ENCODE data around the gene JMJD4.

JMJD4 gene

DNA sequence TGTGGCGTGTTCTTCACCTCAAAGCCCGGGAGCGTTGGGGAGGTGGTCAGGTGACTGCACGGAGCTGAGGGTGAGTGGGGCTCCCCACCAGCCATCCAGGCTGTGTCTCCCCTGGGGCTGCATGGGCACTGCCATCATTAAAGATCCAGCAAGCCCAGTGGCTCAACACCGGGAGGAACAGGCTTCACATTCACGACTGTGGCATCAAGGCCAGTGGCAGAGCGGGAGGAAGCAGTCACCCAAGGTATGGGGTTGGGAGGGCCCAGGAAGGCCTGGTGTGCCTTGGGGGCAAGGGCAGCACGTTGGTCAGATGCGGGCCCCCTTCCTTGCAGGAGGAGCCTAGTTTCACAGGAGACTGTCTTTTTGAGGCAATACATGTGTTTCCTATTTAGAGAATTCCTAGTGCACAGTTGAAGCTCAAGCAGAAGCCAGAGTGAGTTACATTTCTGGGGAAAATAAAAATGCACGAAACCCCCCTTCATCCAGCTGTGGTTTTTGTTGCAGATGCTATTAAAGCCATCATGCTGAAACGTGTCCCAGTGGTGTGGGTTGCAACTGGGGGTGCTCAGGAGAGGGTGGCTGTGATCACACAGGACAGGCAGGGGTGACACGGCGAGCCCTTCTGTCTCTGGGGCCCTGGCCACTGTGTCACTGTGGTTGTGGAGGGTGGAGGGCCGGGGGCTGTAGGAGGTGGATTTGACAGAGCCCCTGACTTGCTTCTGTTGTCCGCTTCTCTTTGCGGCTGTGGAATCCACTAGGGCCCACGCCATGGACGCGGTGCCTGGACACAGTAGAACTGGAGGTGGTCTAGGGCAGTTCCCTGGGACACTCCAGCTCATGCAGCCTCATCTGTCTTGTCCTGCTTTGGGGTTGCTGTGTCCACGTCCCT lies 34.2 kb upstream of the JMJD4 start:
- FAIRE-seq = no peak

GRCh38 chr1:227768640-227769039 lies 33.5 kb upstream of the JMJD4 start:
- FAIRE-seq (no peak), DNase-seq (ENCODE audit: extremely low spot score, insufficient read length, low read depth) (no peak)

More for the DNA sequence above, 34.2 kb upstream of the JMJD4 start:
- no peak for DNase-seq (ENCODE audit: extremely low spot score, insufficient read length, low read depth)

- DNase-seq (ENCODE audit: extremely low spot score, insufficient read length, low read depth) (no peak), FAIRE-seq (no peak)
Observed at GRCh38 chr1:227768125-227768439, 33.0 kb upstream of the JMJD4 start.

DNA sequence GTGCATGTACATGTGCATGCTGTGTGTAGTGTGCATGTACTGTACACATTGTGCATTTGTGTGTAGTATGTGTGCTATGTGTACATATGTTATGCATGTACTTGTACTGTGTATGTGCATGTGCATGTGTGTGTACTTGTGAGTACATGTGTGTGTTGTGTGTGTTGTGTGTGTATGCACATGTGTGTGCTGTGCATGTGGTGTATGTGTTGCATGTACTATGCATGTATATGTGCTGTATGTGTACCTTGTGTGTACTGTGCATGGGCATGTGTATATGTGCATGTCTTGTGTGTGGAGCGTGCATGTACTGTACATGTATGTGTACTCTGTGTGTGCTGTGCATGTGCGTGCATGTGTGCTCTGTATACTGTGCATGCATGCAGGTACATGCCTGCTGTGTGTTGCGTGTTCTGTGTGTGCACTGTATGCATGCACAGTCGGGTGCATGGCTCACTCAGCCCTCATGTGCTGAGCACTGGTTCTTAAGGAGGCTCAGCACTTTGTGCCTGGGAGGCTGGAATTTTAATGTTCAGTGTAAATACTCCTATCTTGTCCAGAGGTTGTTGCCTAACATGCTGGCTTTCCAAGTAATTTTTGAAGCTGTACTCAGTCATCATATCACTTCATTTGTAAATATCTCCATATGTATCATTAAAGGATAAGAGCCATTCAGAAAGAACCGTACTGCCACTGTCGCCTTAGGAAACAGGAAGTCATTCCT lies 32.5 kb upstream of the JMJD4 start:
- DNase-seq (ENCODE audit: extremely low spot score, insufficient read length, low read depth) (no peak), FAIRE-seq (no peak)

DNA sequence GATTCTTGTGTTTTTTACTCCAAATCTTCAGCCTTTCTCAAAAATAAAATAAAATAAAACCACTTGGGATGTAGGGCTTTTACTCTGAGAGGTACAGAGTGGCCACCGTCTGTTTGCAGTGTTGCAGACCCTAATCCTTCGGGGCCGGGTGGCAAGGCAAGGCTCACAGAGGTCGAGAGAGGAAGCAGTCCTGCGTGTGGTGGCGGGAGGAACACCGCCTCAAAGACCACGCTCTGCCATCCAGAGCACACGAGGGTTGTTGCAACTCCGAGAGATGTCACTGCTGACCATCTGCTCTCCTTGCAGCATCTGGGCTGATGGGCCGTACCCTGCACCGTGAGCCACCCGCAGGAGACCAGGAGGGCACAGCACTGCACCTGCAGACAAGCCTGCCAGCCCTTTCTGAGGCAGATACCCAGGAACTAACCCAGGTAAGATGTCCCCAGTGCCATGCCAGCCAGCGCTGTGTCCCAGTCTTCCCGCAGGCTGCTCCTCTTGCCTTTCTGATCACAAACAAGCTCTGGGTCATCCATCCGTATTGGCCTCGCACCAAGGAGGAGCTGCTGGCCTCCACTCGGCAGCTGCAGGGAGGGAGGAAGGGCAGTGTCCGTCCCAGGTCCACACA lies 31.7 kb upstream of the JMJD4 start:
- no peak for FAIRE-seq
- DNase-seq (ENCODE audit: extremely low spot score, insufficient read length, low read depth) = no peak

DNA sequence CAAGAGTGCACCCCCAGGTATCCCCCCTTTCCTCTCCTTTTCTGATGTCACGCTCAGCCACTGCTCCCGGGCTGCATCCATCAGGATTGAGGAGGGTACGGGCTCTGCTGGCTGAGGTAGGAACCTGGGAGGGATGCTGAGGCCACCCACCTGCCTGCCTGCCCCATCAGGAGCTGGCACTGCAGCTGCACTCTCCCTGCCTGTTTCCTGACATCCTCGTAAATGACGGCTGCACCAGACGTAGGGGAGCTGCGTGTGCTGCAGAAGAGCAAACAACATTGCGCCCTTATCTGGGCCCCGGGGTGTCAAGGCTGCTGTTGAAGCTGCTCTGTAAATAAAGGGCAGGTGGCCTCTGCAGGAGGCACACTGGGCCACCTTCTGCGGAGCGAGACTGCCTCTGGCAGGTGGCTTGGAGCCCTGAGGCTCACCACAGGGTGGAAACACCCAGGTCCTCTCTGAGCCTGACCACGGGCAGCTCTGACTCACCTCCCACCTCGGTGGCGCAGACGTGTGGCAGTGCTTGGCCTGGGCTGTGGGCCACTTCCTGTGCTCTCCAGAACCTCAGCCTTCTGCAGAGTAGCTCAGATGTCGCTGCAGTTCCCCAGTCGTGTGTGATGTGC lies 31.0 kb upstream of the JMJD4 start:
- DNase-seq (ENCODE audit: extremely low spot score, insufficient read length, low read depth) = no peak

DNA sequence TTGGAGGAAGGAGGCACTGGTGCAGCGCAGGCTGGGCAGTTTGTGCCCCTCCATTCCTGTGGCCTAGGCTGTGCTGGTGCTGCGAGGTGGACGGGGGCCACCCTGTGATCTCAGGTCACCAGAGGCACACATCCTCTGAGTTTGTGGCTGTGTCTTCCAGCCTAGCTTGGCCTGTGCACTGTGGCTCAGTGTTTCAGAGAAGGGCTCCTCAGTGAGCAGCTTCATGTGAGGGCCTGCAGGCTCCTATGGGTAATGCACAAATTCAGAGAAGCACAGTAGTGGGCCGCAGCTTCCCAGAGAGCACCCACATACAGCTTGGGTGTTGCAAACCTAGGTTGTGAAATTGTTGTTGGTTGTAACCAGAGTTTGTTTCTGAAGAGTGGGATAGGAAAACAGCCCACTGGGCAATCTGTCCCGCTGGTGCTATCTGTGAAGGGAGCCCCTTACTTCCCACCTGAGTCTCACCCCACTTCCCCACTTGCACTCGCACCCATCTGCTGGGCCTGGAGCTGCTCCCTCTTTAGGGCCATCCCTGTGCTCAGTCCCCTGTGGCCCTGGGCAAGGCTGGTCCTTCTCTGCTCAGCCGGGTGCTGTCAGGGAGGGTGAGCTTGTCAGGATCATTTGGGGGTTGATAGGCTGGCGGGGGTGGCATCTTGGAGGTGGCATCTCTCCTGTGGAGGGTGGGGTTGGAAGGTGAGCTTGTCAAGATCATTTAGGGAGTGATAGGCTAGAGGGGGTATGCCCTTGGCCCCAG lies 30.3 kb upstream of the JMJD4 start:
- FAIRE-seq (no peak), DNase-seq (ENCODE audit: extremely low spot score, insufficient read length, low read depth) (no peak)

More for the DNA sequence above, 31.0 kb upstream of the JMJD4 start:
- no peak for FAIRE-seq

DNA sequence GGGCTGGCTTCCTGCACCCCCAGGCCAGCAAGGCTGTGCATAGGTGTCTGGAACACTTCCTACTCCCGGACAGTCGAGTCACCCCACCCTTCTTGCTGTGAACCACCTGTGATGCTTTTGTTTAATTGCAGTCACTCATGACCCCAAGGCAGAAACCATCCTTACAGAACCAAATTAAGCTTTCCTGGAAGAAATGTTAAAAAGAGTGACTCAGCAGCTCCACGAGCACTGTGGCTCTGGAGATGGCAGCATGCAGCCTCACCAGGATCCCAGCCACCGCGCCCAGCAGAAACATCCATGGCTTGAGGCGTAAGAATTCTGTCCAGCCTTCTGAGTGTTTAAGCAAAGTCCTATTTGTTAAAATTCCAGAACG lies 28.9 kb upstream of the JMJD4 start:
- FAIRE-seq (no peak), DNase-seq (ENCODE audit: extremely low spot score, insufficient read length, low read depth) (no peak)

- no peak for FAIRE-seq
Observed at GRCh38 chr1:227763246-227764018, 28.3 kb upstream of the JMJD4 start.

GRCh38 chr1:227762231-227762911 lies 27.3 kb upstream of the JMJD4 start:
- FAIRE-seq = peak; percentile 74
- DNase-seq (ENCODE audit: extremely low spot score, insufficient read length, low read depth) = peak; percentile 77

More at GRCh38 chr1:227763246-227764018, 28.3 kb upstream of the JMJD4 start:
- no peak for DNase-seq (ENCODE audit: extremely low spot score, insufficient read length, low read depth)

DNA sequence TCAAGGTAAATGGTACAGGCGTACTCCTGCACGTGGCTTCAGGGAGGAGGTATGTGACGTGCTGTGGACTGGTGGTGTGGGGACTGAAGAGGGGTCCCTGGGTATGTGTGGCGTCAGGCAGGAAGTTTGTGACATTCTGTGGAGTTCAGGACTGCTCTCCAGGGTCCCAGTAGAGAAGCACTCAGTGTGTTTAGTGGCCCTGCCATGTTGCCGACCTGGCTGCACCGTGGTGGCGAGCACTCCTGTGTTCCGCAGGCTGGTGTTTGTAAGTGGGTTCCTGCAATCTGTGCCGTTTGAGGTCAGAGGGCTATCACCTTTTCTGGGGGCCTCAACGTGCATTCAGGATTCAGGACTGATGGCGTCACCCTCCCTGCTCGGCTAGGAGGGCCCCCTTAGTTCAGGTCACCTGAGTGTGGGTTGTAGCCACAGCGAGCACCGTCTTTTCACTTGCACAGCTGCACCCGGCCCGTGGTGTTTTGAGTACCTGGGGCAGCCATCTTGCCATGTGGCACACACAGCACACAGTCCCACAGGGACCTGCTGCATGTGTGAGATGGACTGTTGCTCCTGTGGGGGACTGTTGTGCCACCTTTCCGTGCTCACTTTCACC lies 26.6 kb upstream of the JMJD4 start:
- no peak for FAIRE-seq
- DNase-seq (ENCODE audit: extremely low spot score, insufficient read length, low read depth) = no peak

GRCh38 chr1:227760377-227760776 lies 25.3 kb upstream of the JMJD4 start:
- FAIRE-seq = no peak
- no peak for DNase-seq (ENCODE audit: extremely low spot score, insufficient read length, low read depth)

GRCh38 chr1:227759341-227760300 lies 24.5 kb upstream of the JMJD4 start:
- FAIRE-seq (no peak), DNase-seq (ENCODE audit: extremely low spot score, insufficient read length, low read depth) (no peak)

- no peak for FAIRE-seq
Observed at GRCh38 chr1:227758366-227758765, 23.3 kb upstream of the JMJD4 start.

DNA sequence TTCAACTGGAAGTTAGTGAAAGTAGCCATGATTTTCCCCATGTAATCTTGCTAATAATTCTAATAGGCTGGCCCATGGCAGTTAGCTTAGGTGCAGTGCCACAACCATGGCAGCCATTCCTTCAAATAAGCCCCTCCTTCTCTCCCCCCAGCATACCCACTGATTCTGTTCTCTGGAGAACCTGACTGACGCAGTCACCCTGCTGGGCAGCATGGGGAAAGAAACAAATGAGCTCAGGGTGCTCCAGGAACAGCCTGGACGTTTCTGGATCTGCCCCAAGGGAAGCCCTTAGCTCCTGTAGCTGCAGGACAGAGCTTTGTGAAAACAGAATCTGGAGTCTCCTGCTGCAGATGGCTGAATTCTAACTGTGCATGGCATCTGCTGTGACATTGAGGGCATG lies 22.7 kb upstream of the JMJD4 start:
- DNase-seq (ENCODE audit: extremely low spot score, insufficient read length, low read depth) (no peak), FAIRE-seq (no peak)

More at GRCh38 chr1:227758366-227758765, 23.3 kb upstream of the JMJD4 start:
- no peak for DNase-seq (ENCODE audit: extremely low spot score, insufficient read length, low read depth)

GRCh38 chr1:227756172-227756959 lies 21.3 kb upstream of the JMJD4 start:
- DNase-seq (ENCODE audit: extremely low spot score, insufficient read length, low read depth) (no peak), FAIRE-seq (no peak)
